ENCODE data around the gene TMC7.

TMC7 gene

GRCh38 chr16:18983565-18984434, at the start of gene TMC7:
Gene TMC7 (plus strand): TSS chr16:18983934. CDS start chr16:18984064, 130 bp downstream.
- peak; percentile 48 for TF ChIP-seq CTCF (IDR thresholded peaks at IDR 0.05; ENCODE audit: borderline replicate concordance, insufficient read depth, low read depth, low read length)
- no peak within 1 kb of the TSS for H3K4me3 ChIP-seq (ENCODE audit: low read depth, low read length)

GRCh38 chr16:18936727-18937340, 46.9 kb upstream of the TMC7 start:
- H3K4me3 ChIP-seq (ENCODE audit: low read depth, low read length): no peak overlapping the region
- no peak for TF ChIP-seq CTCF (IDR thresholded peaks at IDR 0.05; ENCODE audit: borderline replicate concordance, insufficient read depth, low read depth, low read length)

- no peak overlapping the region for H3K4me3 ChIP-seq (ENCODE audit: low read depth, low read length)
- no peak for TF ChIP-seq CTCF (IDR thresholded peaks at IDR 0.05; ENCODE audit: borderline replicate concordance, insufficient read depth, low read depth, low read length)
Measured at GRCh38 chr16:18937390-18937789, 46.3 kb upstream of the TMC7 start.

GRCh38 chr16:18938986-18939385, 44.7 kb upstream of the TMC7 start:
- TF ChIP-seq CTCF (IDR thresholded peaks at IDR 0.05; ENCODE audit: borderline replicate concordance, insufficient read depth, low read depth, low read length): no peak
- no peak overlapping the region for H3K4me3 ChIP-seq (ENCODE audit: low read depth, low read length)

- TF ChIP-seq CTCF (IDR thresholded peaks at IDR 0.05; ENCODE audit: borderline replicate concordance, insufficient read depth, low read depth, low read length): no peak
- no peak overlapping the region for H3K4me3 ChIP-seq (ENCODE audit: low read depth, low read length)
Measured at GRCh38 chr16:18941471-18941870, 42.3 kb upstream of the TMC7 start.

- no peak overlapping the region for H3K4me3 ChIP-seq (ENCODE audit: low read depth, low read length)
- no peak for TF ChIP-seq CTCF (IDR thresholded peaks at IDR 0.05; ENCODE audit: borderline replicate concordance, insufficient read depth, low read depth, low read length)
Measured at GRCh38 chr16:18942061-18942460, 41.7 kb upstream of the TMC7 start.

GRCh38 chr16:18943414-18943813, 40.3 kb upstream of the TMC7 start:
- TF ChIP-seq CTCF (IDR thresholded peaks at IDR 0.05; ENCODE audit: borderline replicate concordance, insufficient read depth, low read depth, low read length): no peak
- no peak overlapping the region for H3K4me3 ChIP-seq (ENCODE audit: low read depth, low read length)
